IMR-90 (cell line): ENCODE results near the gene WASF3.

Experiments used
- CTCF ChIP-seq: conservative IDR thresholded peaks from 2 replicates; pipeline ENCODE4 v1.5.1; 2012; ENCODE audit warnings: mild to moderate bottlenecking, low read depth, low read length, improper control_type of control experiment
- MAFK ChIP-seq: IDR thresholded peaks from 2 replicates; pipeline ENCODE4 v1.6.1; 2012; ENCODE audit warnings: low read depth, low read length, improper control_type of control experiment
- MXI1 ChIP-seq: IDR thresholded peaks from 2 replicates; pipeline ENCODE4 v1.6.1; 2012; ENCODE audit warnings: low read depth, mild to moderate bottlenecking, low read length, moderate library complexity, borderline replicate concordance
- NFE2L2 ChIP-seq: fragments of 150-350 bp; IDR thresholded peaks from 2 replicates; pipeline ENCODE4 v1.6.1; 2016; ENCODE audit warnings: low read depth, mild to moderate bottlenecking, low read length
- POLR2A ChIP-seq: IDR thresholded peaks from 2 replicates; pipeline ENCODE4 v1.6.1; 2012; ENCODE audit warnings: mild to moderate bottlenecking, low read depth, low read length
- RFX5 ChIP-seq: IDR thresholded peaks from 2 replicates; pipeline ENCODE4 v1.8.0; 2012; ENCODE audit warnings: low read depth, mild to moderate bottlenecking, low read length, moderate library complexity

GRCh38 chr13:26540334-26540733, 17.1 kb upstream of the WASF3 start:
- no peak for TF ChIP-seq CTCF
- no peak for TF ChIP-seq NFE2L2
- TF ChIP-seq MXI1, result no peak
- no peak for TF ChIP-seq MAFK
- no peak for TF ChIP-seq POLR2A
- no peak for TF ChIP-seq RFX5
